GM19324 (cell line): Measurements from ENCODE around the gene NUP93.
"Not testable (repeated sequence)": the region's sequence is repeated elsewhere in the genome, so short reads cannot be mapped to it uniquely, and the experiment has no call there.

ENCODE experiments used
- ATAC-seq: cut with Tn5 transposase; IDR thresholded peaks from one replicate; pipeline ENCODE4 v1.9.1; 2021; ENCODE audit warnings: mild to moderate bottlenecking, moderate library complexity; ENCODE audit not compliant: unreplicated experiment, low FRiP score

NUP93 gene

GRCh38 chr16:56773532-56773931 is 43.6 kb downstream of the NUP93 start:
- no peak for ATAC-seq

- ATAC-seq: no peak
Measured at GRCh38 chr16:56774016-56774680, 44.2 kb downstream of the NUP93 start.

GRCh38 chr16:56775162-56775561 is 45.2 kb downstream of the NUP93 start:
- ATAC-seq: no peak

- no peak for ATAC-seq
Measured at GRCh38 chr16:56776562-56776961, 46.6 kb downstream of the NUP93 start.

- no peak for ATAC-seq
Measured at GRCh38 chr16:56777001-56777400, 47.1 kb downstream of the NUP93 start.

- ATAC-seq: no peak
Measured at GRCh38 chr16:56777482-56777881, 47.6 kb downstream of the NUP93 start.

- ATAC-seq: no peak
Measured at GRCh38 chr16:56779906-56780305, 50.0 kb downstream of the NUP93 start.

GRCh38 chr16:56780646-56781045 is 50.7 kb downstream of the NUP93 start:
- ATAC-seq: no peak

- no peak for ATAC-seq
Measured at GRCh38 chr16:56781528-56781961, 51.6 kb downstream of the NUP93 start.

GRCh38 chr16:56783344-56783743 is 53.4 kb downstream of the NUP93 start:
- ATAC-seq: no peak

- ATAC-seq: no peak
Measured at GRCh38 chr16:56785317-56785716, 55.4 kb downstream of the NUP93 start.

- ATAC-seq: no peak
Measured at GRCh38 chr16:56787167-56787566, 57.2 kb downstream of the NUP93 start.

GRCh38 chr16:56788435-56788834 is 58.5 kb downstream of the NUP93 start:
- no peak for ATAC-seq

- no peak for ATAC-seq
Measured at GRCh38 chr16:56789360-56789759, 59.4 kb downstream of the NUP93 start.

- ATAC-seq: no peak
Measured at GRCh38 chr16:56792967-56793366, 63.0 kb downstream of the NUP93 start.

- no peak for ATAC-seq
Measured at GRCh38 chr16:56793492-56793891, 63.6 kb downstream of the NUP93 start.

- no peak for ATAC-seq
Measured at GRCh38 chr16:56795011-56795410, 65.1 kb downstream of the NUP93 start.

GRCh38 chr16:56797038-56797437 is 67.1 kb downstream of the NUP93 start:
- ATAC-seq: not testable (repeated sequence)

GRCh38 chr16:56797861-56798260 is 67.9 kb downstream of the NUP93 start:
- no peak for ATAC-seq

- no peak for ATAC-seq
Measured at GRCh38 chr16:56798955-56799354, 69.0 kb downstream of the NUP93 start.

GRCh38 chr16:56800355-56800754 is 70.4 kb downstream of the NUP93 start:
- no peak for ATAC-seq

GRCh38 chr16:56801762-56802161 is 71.8 kb downstream of the NUP93 start:
- ATAC-seq: no peak
